GM18498 (cell line): ENCODE measurements around the gene SLC29A4.

Experiments
- ATAC-seq: cut with Tn5 transposase; IDR thresholded peaks from one replicate; pipeline ENCODE4 v1.9.1; 2021; ENCODE audit warnings: mild to moderate bottlenecking, moderate library complexity; ENCODE audit not compliant: unreplicated experiment

Gene SLC29A4

GRCh38 chr7:5350600-5351385 is 68.0 kb downstream of the SLC29A4 start:
- no peak for ATAC-seq

- ATAC-seq = no peak
Measured at GRCh38 chr7:5351507-5352265, 68.9 kb downstream of the SLC29A4 start.

- ATAC-seq = no peak
Measured at GRCh38 chr7:5352440-5353010, 69.8 kb downstream of the SLC29A4 start.

GRCh38 chr7:5354460-5355232 is 71.9 kb downstream of the SLC29A4 start:
- no peak for ATAC-seq
